Endometrium (tissue), 2 donors: Measurements from ENCODE around the gene TMEM235.

Source experiments
- FAIRE-seq: peaks from 2 replicates; lab custom pipeline; 2012; peaks lifted over from hg19 to GRCh38; lab: Jason Lieb, UNC
- donor health status: control.
- donor health status: control.

Gene TMEM235

DNA sequence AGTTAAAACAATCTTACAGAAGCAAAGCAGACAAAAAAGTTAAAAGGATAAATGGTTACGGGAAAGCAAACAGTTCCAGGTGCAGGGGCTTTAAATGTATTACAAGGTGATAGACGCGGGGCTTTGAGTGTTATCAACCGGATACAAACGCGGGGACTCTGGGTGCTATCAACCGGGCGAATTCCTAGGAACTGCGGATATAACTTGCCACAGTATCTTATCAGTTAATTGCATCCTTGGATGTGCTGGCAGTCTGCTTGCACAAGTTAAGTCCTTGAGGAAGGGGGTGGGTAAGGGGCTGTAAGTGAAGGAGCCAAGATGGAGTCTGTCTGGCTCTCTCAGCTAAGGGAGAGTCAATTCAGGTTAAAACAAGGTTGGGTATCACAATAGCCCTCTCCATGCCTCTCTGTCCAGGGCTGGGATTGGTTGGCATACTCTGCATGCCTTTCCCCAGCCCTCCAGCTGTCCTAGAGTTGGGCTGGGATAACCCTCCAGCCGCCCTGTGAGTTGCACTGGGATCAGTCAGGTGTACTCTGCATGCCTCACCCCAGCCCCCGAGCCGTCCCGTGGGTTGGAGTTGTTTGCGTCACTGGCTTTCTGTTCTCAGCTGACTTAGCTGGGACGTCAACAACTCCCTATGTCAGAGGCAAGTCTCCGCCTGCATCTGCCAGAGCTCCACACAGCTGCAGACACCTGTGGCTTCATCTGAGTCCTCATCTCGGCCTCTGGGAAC, 40.9 kb downstream of the TMEM235 start:
- no peak for FAIRE-seq

DNA sequence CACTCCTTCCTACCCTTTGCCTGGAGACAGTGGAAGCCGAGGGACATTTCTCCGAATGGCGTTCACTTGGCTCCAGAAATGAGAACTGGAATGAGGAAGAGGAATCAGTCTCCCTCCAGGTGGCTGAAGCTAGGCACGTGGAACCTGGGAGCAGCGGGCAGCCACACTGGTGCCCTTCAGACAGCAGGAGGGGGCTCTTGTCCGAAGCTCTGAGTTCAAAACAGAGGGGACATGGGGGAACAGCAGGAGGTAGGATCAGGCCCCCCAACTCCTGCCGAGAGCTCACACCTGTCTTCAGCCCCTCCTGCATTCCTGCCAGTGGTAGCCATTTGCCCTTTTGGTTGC, 41.5 kb downstream of the TMEM235 start:
- FAIRE-seq = no peak

DNA sequence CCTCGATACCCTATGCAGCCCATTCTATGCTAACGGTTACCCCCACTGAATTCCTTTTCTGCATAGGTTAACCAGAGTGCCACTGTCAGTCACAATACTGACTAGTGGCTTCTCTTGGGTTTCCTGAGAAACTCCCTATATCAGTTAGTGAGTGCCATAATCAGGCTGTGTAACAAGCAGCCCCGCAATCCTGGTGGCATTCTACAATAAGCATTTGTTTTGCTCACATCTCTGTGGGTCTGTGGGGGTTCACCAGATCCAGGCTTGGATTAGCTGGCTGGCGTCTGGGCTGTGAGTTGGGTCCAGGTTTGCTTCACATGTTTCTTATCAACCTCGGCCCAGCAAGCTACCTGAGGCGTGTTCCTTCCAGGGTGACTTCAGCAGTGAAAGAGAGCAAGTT, 42.4 kb downstream of the TMEM235 start:
- no peak for FAIRE-seq

DNA sequence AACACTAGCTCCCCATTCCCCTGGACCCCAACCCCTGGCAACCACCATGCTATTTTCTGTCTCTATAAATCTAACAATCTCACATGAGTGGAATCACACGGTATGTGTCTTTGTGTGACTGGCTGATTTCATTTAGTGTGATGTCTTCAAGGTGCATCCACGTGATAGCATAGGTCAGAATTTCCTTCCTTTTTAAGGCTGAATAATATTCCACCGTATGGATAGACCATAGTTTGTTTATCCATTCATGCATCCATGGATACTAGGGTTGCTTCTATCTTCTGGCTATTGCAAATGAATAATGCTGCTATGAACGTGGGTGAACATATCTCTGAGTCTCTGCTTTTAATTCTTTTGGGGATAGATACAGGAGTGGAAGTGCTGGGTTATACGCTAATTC, 43.9 kb downstream of the TMEM235 start:
- FAIRE-seq = no peak

DNA sequence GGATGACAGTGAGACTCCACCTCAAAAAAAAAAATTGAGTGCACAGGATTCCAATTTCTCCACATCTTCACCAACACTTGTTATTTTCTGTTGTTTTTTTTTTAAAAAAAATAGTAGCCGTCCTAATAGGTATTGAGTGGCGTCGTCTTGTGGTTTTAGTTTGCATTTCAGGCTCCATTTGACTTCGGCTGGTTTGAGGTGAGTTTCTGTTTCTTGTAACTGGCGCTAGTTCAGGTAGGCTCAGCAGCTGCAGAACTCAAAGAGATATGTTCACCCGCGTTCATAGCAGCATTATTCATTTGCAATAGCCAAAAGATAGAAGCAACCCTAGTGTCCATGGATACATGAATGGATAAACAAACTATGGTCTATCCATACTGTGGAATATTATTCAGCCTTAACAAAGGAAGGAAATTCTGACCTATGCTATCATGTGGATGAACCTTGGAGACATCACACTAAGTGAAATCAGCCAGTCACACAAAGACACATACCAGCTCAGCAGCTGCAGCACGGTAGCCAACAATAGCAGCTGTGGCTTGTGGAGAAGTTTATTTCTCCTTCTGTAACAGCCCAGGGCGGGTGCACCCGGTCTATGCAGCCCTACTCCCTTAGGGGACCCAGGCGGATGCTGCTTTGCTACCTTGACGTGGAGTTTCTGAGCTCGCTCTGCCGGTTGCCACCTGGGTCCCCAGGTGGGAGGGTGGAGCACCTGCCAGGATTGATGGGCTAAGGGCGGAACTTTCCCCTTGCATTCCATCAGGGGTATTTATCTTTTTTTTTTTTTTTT, 44.9 kb downstream of the TMEM235 start:
- no peak for FAIRE-seq

DNA sequence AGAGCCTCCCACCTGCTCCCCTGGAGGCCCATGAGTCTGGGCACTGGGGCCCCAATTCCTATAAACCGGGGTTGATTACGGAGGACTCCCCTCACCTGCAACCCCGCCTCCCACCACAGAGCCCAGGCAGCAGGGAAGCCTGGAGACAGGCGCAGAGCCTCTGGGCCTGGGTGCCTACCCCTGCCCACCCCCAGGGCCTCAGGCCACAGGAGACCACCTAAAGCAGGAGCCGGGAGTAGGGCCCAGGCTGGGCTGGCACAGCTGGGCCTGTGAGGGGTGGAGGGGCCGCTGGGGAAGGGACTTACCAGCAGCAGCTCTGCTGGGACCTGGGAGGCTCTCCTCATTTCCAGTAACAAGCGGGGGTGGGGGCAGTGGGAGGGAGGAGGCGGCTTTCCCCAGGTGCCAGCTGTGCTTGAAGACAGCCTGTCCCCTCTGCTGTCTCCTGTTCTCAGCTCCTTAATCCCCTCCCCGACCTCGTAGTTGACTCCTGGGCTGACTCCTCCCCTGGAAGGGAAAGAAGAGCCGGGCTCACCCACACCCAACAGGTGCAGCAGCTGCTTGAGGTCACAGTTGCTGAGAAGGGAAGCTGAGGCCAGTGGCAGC, 46.8 kb downstream of the TMEM235 start:
- no peak for FAIRE-seq

DNA sequence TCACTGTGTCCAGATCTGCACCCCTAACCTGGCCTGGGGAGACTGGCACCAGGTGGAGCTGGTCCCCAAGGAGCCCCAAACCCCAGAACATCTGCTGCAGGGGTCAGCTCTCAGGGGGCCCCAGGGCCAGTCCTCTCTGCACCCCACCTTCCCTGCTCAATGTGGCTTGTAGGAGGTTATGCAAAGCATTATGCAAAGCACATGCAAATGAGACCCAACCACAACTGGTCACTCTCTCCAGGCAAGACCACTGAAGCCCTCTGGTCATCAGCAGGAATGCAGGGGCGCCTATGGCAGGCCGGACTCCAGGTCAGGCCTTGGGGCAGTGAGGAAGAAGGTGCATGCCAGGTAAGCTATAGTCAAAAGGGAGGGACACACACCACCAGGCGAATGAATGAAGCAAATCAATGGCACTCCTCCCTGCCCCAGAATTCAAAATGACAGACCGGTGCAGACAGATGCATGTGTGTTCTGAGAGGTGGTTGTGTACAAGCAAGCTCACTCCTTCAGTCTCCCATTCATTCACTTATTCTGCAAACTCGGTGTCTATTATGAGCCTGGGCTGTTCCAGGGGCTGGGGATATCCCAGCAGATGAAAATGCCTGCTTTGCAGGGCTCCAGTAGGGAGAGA, 48.0 kb downstream of the TMEM235 start:
- FAIRE-seq = no peak

DNA sequence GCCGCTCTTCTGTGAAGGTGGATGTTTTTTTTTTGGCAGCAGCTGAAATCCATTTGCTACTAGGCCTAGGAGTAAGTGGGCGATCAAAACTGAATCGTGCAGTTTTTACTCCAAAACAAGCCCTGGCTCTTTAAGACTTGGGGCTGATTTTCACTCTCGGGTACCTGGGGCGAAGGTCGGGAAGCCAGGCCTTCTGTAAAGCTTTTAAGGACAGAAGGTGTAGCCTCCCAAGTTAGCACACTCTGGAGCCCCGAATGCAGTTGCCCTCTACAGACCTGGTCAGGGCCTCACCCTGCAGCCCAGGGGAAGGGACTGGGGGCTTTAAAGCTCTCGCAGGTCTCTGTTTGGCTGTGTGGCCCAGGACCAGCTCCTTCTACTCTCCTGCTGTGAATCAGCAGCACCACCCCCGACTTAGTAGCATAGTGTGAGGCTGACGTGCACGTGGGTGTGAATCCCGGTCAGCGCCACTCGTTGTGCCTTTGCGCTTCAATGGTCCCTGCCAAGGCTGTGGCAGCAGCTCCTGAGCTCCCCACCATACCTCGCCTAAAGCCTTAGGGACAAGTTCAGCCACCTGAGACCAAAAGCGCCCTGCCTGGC, 49.9 kb downstream of the TMEM235 start:
- no peak for FAIRE-seq

DNA sequence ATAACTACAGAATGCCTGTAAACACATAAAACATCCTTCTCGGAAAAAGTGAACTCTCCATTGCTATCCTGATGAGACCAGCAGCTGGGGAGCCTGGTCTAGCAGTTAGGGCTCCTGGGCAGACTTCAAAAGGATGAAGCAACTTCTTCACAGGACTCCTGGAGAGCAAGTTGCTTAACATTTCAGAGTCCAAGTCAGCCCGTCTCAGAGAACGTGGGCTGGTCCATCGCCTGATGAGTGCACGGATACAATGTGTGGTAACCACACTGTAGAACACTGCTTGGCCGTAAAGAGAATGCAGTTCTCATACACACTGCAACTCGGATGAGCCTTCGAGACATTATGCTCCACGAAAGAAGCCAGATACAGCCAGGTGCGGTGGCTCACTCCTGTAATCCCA, 52.7 kb downstream of the TMEM235 start:
- FAIRE-seq = no peak

DNA sequence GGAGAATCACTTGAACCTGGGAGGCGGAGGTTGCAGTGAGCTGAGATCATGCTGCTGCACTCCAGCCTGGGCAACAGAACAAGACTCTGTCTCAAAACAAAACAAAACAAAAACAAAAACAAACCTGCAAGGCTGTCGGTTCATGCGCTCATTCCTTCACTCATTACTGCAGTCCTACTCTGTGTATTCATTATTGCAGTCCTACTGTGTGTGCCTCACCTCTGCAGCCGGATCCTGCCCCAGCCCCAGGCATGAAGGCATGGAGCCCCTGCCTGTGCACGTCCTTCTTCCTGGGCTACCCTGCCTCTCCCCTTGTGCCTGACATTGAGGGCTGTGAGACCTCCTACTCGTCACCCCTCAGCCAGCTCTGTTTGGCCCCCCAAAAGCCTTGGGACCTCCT, 57.6 kb downstream of the TMEM235 start:
- FAIRE-seq = no peak

DNA sequence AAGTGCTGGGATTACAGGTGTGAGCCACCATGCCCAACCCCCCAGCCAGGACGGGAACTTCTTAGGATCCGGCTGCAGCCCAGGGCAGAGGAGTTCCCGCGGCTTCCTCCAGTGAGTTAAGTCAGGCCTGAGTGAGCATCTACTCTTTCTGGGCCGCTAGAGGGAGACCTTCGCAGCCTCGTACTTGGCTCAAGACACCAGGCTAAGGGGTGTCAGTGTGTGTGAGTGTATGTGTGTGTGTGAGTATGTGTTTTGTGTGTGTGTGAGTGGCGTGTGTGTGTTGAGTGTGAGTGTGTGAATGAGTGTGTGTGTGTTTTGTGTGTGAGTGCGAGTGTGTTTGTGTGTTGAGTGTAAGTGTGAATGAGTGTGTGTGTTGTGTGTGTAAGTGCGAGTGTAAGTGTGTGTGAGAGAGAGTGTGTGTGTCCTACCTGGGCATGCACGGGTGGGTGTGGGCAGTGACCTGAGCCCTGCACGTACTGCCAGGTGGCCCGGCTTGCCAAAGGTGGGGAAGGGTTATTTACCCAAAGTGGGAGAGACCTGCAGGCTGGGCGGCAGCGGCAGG, 58.5 kb downstream of the TMEM235 start:
- FAIRE-seq = no peak
